ENCODE results near the gene MRPL38. TPM values are rescaled to one million over a fixed set of nuclear protein-coding genes. Genes with fewer than 3 reads are reported as not detected.

Gene MRPL38
- total RNA-seq, result 111 and 115 TPM in 2 replicates
- long read RNA-seq, partial matches to known transcripts, result 1 of 5 reads
- long read RNA-seq, other reads (novel, unspliced or antisense), result 0 of 5 reads

DNA sequence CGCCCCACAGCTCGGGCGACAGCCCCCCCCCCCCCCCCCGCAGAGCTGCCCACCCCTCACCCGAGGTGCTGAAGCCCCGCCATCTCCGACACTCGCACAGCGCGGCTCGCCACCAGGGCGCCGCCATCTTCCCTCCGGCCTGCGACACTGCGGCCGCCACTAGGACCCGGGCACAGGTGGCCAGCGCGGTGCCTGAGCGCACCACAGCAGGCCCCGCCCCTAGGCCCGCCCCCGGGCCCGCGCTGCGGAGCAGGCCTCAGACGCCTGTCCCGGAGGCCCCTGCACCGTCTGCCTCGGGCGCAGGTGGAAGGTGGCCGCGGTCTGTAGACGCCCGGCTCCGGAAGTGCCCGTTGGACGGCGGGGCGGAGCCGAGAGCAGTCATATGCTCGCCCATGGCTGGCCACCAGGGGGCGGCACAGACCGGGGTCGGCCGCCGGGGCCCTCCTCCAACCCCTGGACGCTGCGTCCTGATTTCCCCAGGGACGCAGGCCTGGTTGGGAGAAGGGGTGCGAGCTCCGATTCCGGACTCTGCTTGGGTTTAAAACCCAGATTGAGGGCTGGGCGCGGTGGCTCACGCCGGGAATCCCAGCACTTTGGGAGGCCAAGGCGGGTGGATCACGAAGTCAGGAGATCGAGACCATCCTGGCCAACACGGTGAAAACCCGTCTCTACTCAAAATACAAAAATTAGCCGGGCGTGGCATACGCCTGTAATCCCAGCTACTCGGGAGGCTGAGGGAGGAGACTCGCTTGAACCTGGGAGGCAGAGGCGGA, at the start of gene MRPL38:
MRPL38 (minus strand) TSS at position 136 of the 773 bp plus-strand sequence; CDS start at position 127, 9 bp downstream.
- H3K27ac Mint-ChIP-seq (ENCODE audit: unreplicated experiment), result peak within 1 kb of the TSS; percentile 91
- no peaks in the 10 kb centered on the region for H3K9me3 Mint-ChIP-seq
- H3K27me3 Mint-ChIP-seq (ENCODE audit: low read depth), result no peaks in the 10 kb centered on the region
- H3K4me1 Mint-ChIP-seq, result peaks cover 4% of the 10 kb centered on the region
- DNase-seq (ENCODE audit: low read depth, low spot score), result peak; percentile 93
- TF ChIP-seq, protein P1, sequence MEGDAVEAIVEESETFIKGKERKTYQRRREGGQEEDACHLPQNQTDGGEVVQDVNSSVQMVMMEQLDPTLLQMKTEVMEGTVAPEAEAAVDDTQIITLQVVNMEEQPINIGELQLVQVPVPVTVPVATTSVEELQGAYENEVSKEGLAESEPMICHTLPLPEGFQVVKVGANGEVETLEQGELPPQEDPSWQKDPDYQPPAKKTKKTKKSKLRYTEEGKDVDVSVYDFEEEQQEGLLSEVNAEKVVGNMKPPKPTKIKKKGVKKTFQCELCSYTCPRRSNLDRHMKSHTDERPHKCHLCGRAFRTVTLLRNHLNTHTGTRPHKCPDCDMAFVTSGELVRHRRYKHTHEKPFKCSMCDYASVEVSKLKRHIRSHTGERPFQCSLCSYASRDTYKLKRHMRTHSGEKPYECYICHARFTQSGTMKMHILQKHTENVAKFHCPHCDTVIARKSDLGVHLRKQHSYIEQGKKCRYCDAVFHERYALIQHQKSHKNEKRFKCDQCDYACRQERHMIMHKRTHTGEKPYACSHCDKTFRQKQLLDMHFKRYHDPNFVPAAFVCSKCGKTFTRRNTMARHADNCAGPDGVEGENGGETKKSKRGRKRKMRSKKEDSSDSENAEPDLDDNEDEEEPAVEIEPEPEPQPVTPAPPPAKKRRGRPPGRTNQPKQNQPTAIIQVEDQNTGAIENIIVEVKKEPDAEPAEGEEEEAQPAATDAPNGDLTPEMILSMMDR (conservative IDR thresholded peaks at IDR 0.05), result peak; percentile 100
- no peaks in the 10 kb centered on the region for H3K36me3 Mint-ChIP-seq (ENCODE audit: low read depth)
- peak within 1 kb of the TSS; percentile 94 for H3K4me3 Mint-ChIP-seq

DNA sequence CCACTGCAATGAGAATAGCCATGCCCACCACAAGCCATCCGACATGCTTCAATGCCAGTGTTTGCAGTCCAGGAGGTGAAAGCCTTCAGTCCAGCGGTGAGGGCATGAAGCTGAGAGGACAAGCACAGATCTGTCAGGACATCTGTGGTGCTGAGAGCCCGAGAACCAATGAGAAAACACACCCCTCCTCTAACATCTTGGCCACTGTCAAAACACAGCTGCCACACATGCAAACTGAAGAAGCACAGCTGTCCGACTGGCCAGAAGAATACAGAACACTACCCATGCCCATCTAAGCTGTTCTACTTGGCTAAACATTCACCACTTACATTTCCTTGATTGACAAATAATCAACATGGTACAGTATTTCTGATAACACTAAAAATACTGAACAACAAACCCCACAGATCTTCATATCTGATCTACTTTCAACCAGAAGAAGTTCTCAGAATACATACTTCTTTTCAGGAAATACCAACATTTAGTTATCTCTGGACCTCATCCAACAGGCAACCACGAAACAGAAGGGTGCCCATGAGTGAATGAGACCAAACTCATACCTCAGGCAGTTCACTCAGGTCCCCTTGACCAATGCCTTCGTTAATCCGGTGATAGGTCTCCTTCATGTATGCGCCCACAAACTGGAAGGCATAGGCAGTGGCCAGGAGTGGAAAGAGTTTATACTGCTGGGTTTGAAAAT, 46.3 kb upstream of the MRPL38 start:
- Mint-ChIP-seq H3K27ac (ENCODE audit: unreplicated experiment) (no peak overlapping the region), H3K36me3 (ENCODE audit: low read depth) (peaks cover 8% of the 10 kb centered on the region), H3K4me1 (no peaks in the 10 kb centered on the region), H3K4me3 (no peak overlapping the region), H3K9me3 (no peaks in the 10 kb centered on the region), H3K27me3 (ENCODE audit: low read depth) (no peaks in the 10 kb centered on the region)
- no peak for DNase-seq (ENCODE audit: low read depth, low spot score)
- TF ChIP-seq, protein P1 (conservative IDR thresholded peaks at IDR 0.05), result no peak

DNA sequence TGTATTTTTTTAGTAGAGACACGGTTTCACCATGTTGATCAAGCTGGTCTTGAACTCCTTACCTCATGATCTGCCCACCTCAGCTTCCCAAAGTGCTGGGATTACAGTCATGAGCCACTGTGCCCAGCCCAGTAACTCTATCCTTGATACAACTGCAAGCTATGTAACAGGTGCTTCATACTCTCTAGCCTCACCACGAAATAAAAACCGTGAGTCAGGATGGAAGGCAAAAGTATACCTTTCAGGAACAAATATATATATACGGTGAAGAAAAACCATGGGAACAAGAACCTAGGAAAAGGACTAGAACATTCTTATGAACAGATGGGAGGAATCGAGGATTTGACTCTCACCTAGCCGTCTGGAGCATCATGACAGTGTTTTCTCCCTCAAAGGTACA, 45.7 kb upstream of the MRPL38 start:
- no peaks in the 10 kb centered on the region for H3K27me3 Mint-ChIP-seq (ENCODE audit: low read depth)
- H3K4me1 Mint-ChIP-seq, result no peaks in the 10 kb centered on the region
- no peak overlapping the region for H3K27ac Mint-ChIP-seq (ENCODE audit: unreplicated experiment)
- TF ChIP-seq, protein P1 (conservative IDR thresholded peaks at IDR 0.05), result no peak
- H3K4me3 Mint-ChIP-seq, result no peak overlapping the region
- H3K9me3 Mint-ChIP-seq, result no peaks in the 10 kb centered on the region
- no peak for DNase-seq (ENCODE audit: low read depth, low spot score)
- peaks cover 5% of the 10 kb centered on the region for H3K36me3 Mint-ChIP-seq (ENCODE audit: low read depth)

DNA sequence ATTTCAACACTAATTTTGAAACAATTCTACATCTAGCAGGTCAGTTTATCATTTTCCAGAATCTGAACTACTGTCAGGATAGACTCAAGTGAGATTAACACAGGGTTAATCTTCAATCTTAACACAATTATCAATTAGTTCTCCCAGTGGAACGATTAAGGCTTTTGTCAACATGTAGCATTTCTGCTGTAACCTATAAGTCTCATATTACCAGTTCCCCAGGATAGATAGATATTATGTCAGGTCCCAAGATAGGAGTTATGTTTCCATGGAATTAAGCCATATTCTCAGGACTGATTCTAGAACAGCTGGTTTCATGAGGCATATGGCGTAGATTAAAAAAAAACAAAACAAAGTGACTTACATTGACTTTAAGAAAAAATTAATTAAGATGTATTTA, 40.5 kb upstream of the MRPL38 start:
- Mint-ChIP-seq H3K4me1 (peaks cover 14% of the 10 kb centered on the region), H3K27ac (ENCODE audit: unreplicated experiment) (no peak overlapping the region), H3K27me3 (ENCODE audit: low read depth) (no peaks in the 10 kb centered on the region), H3K9me3 (no peaks in the 10 kb centered on the region), H3K4me3 (no peak overlapping the region), H3K36me3 (ENCODE audit: low read depth) (peaks cover 5% of the 10 kb centered on the region)
- DNase-seq (ENCODE audit: low read depth, low spot score), result no peak
- TF ChIP-seq, protein P1 (conservative IDR thresholded peaks at IDR 0.05), result no peak

DNA sequence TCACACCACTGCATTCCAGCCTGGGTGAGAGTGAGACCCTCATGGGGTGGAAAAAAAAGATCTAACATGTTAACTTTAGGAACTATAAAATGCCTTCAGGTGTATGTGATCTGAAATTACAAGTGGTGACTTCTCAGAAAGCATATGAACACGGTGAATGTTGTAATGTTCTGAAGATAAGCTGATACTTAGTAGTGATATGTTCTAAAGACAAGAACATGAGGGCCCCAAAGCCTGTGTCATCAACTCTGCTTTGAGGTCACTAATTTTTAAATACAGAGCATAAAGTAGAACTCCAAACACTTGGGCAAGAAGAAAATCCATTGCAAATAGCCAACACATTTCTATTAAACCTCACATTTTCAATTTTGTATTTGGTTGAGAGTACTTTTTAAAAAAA, 38.8 kb upstream of the MRPL38 start:
- Mint-ChIP-seq H3K27me3 (ENCODE audit: low read depth) (no peaks in the 10 kb centered on the region), H3K27ac (ENCODE audit: unreplicated experiment) (no peak overlapping the region), H3K9me3 (no peaks in the 10 kb centered on the region), H3K36me3 (ENCODE audit: low read depth) (peaks cover 5% of the 10 kb centered on the region), H3K4me3 (peak overlapping the region; percentile 29), H3K4me1 (peaks cover 15% of the 10 kb centered on the region)
- TF ChIP-seq, protein P1 (conservative IDR thresholded peaks at IDR 0.05), result no peak
- no peak for DNase-seq (ENCODE audit: low read depth, low spot score)
